GM21528 (cell line): ENCODE measurements around the gene ALK.

ENCODE experiments used
- ATAC-seq: cut with Tn5 transposase; IDR thresholded peaks from one replicate; pipeline ENCODE4 v1.9.1; 2021; ENCODE audit warnings: mild to moderate bottlenecking, moderate library complexity; ENCODE audit not compliant: unreplicated experiment, low FRiP score

The ALK gene

DNA sequence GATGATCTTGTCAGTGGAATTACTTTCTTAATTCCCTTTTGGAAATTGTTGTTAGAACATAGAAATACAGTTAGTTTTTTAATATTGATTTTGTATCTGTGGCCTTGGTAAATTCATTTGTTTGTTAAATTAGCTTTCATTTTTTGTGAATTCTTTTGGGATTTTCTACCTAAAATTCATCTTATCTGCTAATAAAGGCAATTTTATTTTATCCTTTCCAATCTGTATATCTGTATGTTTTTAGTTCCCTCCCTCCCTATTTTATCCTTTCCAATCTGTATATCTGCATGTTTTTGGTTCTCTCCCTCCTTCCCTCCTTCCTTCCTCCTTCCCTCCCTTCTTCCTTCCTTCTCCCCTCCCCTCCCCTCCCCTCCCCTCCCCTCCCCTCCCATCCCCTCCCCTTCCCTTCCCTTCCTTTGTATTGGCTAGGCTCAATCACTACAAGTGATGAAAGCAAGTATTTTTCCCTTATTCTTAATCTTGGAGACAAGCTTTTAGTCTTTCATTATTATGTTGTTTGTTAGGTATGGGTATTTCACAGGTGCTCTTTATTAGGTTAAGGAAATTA lies 244.4 kb downstream of the ALK start:
- ATAC-seq: no peak

DNA sequence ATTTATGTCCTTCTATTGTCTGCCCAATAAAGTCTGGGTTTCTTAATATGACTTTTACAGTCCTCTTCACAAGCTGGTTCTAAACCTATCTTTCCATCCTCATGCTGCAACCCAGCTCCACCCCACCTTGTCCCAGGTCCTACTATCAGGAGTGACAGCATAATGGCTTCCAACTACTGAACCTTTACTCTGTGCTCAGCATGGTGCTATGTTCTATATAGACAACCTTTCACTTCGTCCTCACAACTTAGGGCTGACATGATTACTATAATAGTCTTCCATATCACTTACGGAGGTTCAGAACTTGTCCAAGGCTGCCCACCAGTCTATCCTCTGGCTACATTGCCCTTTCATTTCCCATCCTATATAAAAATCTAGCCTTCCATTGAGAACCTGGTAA lies 256.8 kb downstream of the ALK start:
- no peak for ATAC-seq

DNA sequence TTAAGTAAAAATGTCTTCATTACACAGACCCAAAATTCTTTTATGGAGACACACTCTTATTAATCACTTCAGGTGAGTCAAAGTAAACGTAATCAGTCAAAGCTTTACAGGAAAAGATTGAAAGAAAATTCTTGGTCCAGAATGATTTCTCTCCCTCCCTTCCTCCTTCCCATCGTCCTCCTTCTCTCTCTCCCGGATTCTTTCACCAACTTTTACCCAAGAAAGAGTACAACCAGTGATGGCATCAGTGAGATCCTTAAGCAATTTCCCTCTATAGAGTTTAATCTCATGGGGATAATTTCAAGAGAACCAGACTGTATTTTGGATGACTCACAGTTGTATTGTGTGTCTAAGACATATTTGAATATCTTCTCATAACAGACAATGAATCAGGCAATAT lies 258.1 kb downstream of the ALK start:
- no peak for ATAC-seq

DNA sequence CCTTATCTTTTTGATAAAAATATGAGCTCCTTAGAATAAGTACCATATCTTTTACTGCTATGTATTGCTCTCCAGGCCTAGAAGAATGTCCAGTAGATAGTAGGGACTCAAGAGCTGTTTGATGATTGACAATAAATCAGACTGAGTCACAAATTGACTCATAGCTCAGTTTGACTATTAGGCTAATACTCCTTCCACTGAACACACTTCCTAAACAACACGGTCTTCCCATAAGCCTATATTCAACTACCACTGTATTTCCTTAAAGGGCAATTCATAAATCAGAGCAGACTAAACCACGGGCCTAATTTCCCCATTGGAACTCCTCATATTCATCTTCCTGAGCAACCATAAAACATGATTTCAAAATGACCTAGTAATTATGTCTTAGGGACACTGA lies 258.5 kb downstream of the ALK start:
- ATAC-seq: no peak

DNA sequence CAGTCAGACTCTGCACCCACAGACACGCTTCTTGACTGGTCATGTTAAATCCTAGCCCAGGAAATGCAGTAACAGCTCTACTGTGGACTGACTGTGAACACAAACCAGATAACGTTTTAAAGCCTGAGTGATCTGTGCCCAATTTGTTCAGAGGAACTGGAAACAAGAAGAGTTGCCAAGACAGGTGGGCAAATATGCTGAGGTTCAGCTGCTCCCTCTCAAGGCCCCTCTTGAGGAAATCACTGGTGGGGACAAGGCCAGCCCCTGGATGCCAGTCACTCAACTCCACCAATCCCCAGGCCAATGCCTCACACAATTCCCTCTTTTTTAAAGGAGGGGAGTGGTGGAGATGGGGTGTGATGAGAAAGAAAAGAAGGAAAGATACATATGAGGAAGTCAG lies 261.2 kb downstream of the ALK start:
- no peak for ATAC-seq

DNA sequence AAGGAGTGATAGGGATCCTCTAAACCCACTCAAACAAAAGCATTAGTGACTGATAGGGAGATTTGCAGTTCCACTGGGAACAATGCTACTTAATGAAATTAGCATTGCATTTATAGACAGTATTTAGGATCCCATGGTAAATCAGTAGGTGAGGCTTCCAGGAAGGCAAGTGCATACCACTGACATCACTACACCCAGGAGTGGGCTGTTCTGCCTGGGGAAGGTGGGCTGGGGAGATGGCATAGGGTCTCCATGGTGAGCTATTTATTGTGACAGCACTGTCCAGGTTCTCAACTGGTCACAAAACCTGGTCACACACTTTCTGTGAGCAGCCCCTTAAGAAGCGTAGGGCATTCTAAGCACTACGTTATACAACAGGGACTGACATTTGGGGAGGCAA lies 262.2 kb downstream of the ALK start:
- no peak for ATAC-seq

DNA sequence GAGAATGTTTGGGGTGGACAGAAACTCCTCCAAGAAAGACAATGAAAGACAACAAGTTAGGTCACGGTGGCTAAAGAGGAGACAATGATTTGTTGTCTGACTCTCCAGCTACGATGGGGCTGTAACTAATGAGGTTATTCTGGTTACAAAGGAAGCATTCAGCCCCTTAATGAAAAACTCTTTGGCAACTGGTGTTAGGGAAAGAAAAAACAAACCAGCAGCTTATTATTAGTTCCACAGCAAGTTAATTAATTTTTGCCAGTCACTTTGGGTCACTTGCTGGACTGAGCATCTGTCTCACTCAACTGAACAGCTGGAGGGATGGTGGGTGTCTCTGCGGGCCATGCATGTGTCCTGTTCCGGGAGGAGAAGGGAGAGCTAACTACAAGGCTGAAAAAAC lies 263.7 kb downstream of the ALK start:
- no peak for ATAC-seq

DNA sequence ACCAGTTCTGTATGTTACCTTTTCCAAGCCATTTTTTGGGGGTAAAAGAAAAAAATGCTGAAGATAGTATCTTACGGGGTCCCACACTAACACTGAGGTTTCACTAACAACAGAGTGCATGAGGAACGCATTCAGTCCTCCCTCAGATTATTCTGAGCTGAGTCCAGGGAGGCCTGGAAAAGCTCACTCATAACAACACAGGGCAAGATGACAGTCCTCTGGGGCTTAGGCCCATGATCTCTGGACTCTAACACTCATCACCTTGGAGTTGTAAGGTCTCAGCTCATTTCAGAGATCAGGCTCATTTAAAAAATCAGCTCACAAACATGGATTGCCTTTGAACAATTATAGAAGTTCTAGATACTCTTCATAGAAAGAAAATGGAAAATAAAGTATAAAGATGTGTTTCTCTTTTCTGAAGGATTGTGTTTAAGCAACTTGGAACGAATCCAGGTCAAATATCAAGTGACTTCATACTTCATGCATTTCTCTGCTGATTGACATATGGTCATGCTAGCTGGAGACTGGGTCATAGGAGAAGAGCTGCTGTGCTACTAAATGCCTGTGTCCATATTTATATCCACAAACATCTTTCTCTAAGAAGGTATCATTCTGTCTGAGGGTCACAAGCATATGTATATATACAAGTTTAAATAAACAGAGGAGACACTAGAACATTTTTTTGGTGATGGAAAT lies 265.8 kb downstream of the ALK start:
- ATAC-seq: no peak

DNA sequence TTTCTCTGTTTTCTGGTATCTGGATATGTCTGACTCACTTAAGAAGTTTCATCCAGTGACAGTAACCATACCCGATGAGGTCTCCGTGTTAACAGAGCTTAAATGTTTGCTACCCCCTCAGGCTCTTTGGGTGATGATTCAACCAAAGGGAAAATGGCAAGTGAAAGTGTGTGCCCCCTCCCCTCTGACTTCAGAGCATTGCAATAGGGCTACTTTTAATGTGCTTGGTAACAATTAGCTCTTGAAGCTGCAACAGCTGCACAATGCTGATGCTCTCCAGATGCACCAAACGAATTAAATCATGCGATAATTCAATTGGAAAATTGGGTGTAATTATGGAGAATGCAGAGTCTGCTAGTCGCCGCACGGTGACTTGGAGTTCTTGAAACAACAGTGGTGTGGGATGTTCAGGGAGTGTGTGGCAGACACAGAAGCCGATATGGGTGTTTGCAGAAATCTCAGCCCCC lies 270.7 kb downstream of the ALK start:
- ATAC-seq: no peak

DNA sequence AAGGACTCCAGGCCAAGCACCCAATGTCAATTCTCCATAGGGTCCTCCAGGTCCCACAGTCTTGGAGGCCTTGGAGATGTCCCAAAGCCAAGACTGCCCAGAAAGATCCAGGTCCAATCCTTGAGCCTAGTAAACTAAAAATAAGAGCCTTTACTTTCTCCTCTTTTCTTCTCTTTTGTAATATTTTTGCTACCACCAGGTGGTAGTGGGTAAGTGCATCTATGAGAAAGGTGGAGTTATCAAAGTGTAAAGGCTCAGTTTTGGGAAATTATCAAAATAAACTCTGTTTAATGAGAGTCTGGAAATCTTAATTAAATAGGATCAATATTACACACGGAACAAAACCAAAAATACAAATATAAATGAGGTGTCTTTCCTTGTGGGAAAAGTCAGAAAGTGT lies 276.4 kb downstream of the ALK start:
- no peak for ATAC-seq

DNA sequence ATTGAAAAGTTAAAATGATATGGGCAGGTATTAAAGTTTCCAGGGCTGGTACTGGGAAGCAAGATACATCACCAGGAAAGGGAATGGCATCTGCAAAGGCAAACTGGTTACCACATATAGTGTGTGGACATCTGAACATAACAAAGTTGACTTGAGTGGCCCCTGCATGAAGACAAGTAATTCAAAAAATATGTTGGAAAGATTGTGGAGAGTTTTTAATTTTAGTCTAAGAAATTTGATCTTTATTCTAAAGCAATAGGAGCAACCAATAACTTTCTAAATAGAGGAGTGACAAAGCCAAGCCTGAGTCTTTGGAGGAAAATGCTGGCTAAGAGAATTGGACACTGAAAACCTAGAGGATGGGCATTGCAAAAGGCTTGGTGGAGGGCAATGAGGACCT lies 278.2 kb downstream of the ALK start:
- no peak for ATAC-seq

DNA sequence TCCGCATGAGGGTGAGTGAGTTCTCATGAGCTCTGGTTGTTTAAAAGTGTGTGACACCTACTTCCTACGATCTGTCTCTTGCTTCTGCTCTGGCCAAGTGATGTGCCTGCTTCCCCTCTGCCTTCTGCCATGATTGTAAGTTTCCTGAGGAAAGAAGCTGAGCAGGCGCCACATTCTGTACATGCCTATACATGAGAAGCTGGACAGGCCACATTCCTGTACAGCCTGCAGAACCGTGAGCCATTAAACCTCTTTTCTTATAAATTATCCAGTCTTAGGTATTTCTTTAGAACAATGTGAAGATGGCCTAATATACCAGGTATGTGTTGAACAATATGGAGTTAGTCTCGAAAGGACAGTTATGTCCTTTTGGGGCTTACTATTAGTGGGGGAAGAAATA lies 281.0 kb downstream of the ALK start:
- ATAC-seq: no peak

DNA sequence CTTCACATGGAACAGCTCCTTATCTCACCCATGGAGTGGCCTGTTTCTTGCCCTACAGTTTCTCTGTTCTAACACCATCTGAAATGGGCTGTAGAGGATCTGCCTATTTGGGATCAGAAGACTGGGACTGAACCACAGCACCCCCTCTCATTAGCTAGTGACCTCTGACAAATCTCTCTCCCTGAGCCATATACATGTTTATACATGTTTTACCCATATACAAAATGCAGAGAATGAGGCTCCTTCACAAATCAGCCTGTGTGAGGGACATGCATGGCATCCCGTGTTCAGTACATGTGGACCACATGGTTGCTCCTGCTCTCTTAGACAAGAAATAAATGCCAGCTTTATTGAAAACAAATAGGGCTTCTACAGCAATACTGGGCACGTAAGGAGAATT lies 282.7 kb downstream of the ALK start:
- ATAC-seq: no peak

DNA sequence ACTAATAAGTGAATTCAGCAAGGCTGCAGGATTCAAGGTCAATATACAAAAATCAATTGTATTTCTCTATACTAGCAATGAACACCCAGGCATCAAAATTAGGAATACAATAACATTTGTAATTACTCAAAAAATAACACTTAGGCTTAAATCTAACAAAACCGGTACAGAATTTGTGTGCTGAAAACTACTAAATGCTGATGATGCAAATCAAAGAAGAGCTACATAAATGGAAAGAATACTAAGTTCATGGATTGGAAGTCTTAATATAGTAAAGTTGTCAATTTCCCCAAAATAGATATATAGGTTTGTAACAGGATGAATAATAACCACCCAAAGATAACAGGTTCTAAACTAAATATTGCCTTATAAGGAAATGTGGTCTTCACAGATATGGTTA lies 286.5 kb downstream of the ALK start:
- no peak for ATAC-seq

DNA sequence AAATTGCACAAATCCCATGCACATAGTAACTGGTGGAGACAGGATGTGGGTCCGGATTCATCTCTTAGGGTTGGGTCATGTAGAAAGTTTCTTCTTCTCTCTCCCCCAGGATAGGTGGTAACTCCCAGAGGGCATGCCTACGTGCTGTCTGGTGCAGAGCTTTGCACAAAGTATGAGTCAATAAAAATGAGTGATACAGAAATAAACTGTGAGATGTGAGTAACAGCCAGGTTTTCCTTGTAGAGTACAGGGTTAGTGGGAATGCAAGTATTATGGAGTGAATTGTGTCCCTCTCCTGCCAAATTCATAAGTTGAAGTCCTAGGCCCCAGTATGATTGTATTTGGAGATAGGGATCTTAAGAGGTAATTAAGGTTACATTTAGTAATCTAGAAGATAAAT lies 289.4 kb downstream of the ALK start:
- ATAC-seq: no peak

DNA sequence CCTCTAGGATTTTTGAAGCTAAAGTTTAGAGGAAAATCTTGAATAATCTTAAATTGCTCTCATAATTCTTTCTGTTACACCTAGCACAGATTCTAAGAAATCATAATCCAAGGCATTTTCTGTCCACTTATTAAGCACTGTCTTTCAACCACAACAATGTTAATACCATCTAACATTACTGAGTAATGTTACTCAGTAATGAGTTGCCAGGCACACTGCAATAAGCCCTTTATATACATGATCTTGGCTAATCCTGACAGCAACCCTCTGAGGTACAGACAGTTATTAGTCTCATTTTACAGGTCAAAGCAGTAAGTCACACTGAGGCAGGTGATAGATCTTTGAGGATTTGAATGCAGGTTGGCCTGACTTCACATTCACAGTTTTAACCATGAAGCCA lies 291.9 kb downstream of the ALK start:
- no peak for ATAC-seq

DNA sequence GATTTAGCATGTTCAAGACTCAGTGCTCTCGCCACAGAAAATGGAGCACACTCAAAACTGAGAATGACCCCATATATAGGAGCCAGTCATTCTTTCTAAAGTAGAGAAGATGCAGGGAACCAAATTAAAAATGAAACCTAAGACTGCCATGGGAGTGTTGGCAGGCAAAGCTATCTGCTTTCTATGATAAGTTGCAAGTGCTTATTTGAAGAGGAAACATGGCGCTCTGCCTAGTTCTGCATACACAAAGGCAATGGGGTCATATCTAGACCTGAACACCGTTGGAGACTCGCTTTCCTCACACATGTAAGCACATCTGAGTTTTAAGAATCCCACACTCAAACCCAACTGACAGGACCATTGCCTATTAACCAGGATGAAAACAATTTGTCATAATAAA lies 292.5 kb downstream of the ALK start:
- no peak for ATAC-seq

DNA sequence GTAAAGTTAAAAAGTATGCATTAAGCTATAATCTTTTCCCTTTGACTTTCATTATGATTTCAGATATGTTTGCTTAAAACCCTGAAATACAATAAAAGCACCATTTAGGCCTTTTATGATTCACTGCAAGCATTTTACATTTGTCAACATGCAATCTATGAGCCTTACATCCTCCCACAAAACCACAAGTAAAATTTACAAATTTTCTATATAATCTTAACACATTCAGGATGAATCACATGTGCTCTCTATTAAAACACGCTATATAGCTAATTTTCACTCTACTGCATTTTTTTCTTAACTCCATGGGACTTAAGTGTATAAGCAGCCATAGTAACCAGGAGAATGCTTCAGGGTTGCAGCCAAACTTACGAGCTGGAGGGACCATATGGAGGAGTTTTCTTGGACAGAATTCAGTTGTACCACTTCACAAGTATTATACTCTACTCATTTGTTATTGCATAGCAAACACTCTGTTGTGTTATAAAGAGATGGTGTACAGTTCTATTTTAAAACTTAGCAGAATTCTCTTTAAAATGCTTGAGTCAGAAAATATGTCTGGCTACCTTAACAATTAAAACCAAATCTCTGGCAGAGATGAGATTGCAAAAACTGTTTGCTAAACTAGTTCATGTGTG lies 293.2 kb downstream of the ALK start:
- no peak for ATAC-seq

DNA sequence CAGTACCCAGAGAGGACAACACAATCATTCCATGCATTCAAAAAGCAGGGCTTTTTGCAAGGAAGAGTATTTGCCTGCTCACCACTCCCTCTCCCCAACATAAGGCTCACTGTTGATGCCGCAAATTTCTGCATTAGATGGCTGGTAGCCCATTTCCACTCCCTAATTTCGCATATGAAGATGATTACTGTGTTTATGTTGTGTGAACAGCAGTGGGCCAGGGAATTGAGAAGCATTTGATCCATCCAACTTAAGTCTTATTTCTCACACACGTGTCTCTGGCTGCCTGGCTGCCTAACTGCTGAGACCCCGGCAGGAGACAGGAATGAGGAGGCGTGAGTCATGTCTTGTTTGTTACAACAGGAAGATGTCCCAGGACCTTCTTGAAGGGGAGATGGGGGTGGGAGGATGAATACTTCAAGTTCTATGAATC lies 294.1 kb downstream of the ALK start:
- no peak for ATAC-seq

DNA sequence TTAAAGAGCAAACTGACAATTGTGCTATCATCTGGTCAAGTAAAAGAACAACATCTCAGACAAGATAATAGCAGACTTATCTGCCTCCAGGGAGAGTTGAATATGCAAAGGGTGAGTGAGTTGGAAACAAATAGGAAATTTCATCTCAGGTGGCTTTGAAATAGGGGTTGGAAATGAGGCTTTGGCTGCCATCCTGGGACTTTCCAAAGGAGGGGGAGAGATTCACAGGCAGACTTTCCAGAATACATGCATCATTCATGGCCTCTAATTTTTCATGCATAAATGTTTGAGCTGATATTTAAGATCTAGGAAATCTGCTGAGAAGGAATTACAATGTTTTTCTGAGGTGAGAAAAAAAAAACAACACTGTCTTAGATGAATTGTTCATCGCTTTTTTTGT lies 300.5 kb downstream of the ALK start:
- ATAC-seq: no peak

DNA sequence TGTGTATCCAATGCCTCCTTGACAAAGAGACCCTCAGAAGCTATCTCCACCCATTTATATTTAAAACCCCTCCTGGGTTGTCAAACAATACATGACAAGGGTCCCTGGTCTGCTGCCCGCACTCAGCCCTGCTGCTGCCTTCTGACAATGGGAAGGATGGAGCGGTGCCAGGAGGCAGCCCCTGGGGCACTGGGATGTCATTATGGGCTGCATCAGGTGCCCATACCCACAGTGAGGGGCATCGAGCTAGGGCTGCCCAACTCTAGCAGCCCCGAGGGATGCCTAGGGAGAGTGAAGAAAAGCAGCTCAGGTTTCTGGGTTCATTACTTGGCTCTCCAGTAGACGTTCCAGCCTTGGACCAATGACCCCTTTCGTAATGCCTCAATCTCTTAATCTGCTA lies 301.7 kb downstream of the ALK start:
- no peak for ATAC-seq

DNA sequence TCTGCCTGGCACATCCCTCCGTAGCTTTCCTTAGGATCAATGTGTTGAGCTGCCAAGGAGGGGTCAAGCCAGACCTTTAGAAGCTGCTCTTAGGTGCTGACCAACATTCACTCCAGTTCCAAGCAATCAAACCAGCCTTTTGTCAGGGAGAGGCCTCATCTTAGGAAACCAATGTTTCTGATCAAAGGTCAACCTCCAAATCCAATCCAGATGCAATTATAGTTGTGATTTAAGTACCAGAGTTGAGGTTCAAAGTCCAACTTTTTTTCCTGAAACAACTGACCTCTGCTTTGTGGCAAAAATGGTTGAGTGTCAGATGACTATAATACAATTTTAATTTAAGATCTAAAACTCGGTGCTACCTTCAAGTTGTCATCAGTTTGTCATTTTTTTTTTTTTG lies 303.4 kb downstream of the ALK start:
- no peak for ATAC-seq
